Fibroblast of lung (primary cell): Measurements from ENCODE around the gene COL11A2. TPM values are rescaled to one million over a fixed set of nuclear protein-coding genes. Genes with fewer than 3 reads are reported as not detected.

Experiments
- DNase-seq, 2 donors: peaks; one replicate each; pipeline versions ENCODE4 v3.0.0 to v3.0.0-alpha.2; 2010; ENCODE audit warnings: low read depth in 2 of 2
- H2AFZ ChIP-seq: 2 replicates; pipeline ENCODE4 v1.5.1; 2012; ENCODE audit warnings: low read length, control low read depth, inconsistent platforms
- H3K27ac ChIP-seq: 2 replicates; pipeline ENCODE4 v1.5.1; 2011; ENCODE audit warnings: low read length, control low read depth; ENCODE audit not compliant: insufficient read depth
- H3K27me3 ChIP-seq: 2 replicates; pipeline ENCODE4 v1.5.1; 2011; ENCODE audit warnings: mild to moderate bottlenecking, low read length; ENCODE audit not compliant: control insufficient read depth, insufficient read depth
- H3K36me3 ChIP-seq: 2 replicates; pipeline ENCODE4 v1.5.1; 2011; ENCODE audit warnings: low read length; ENCODE audit not compliant: control insufficient read depth, insufficient read depth
- H3K4me1 ChIP-seq: 2 replicates; pipeline ENCODE4 v1.5.1; 2011; ENCODE audit warnings: low read length; ENCODE audit not compliant: control insufficient read depth, insufficient read depth; ENCODE audit errors: extremely low read depth
- H3K4me2 ChIP-seq: 2 replicates; pipeline ENCODE4 v1.5.1; 2011; ENCODE audit warnings: low read length, control low read depth; ENCODE audit not compliant: insufficient read depth; ENCODE audit errors: extremely low read depth
- H3K4me3 ChIP-seq, 4 experiments: fragments of 200-600 bp in 1 of 4; sonication (generic) in 1 of 4; replicated peaks in 1 of 4; 2 replicates each; pipeline ENCODE4 v1.5.1; 2011 to 2016; ENCODE audit warnings: low read length in 4 of 4, low read depth in 3 of 4, mild to moderate bottlenecking in 3 of 4, control low read depth in 2 of 4, inconsistent platforms in 1 of 4, mixed read lengths in 1 of 4; ENCODE audit not compliant: insufficient read depth in 1 of 4; ENCODE audit errors: control extremely low read depth in 1 of 4
- H3K79me2 ChIP-seq: 2 replicates; pipeline ENCODE4 v1.5.1; 2012; ENCODE audit warnings: mild to moderate bottlenecking, low read length, inconsistent platforms; ENCODE audit not compliant: control insufficient read depth, insufficient read depth
- H3K9ac ChIP-seq: 2 replicates; pipeline ENCODE4 v1.5.1; 2011; ENCODE audit warnings: mild to moderate bottlenecking, low read length, control low read depth; ENCODE audit not compliant: insufficient read depth
- H3K9me3 ChIP-seq: 2 replicates; pipeline ENCODE4 v1.5.1; 2012; ENCODE audit warnings: low read depth, low read length; ENCODE audit not compliant: control insufficient read depth, insufficient read depth
- H4K20me1 ChIP-seq: 2 replicates; pipeline ENCODE4 v1.5.1; 2011; ENCODE audit warnings: low read length; ENCODE audit not compliant: control insufficient read depth, insufficient read depth; ENCODE audit errors: extremely low read depth
- EZH2 ChIP-seq: IDR thresholded peaks from 2 replicates; pipeline ENCODE4 v1.5.1; 2012; ENCODE audit warnings: low read length, control low read depth, mild to moderate bottlenecking; ENCODE audit errors: missing control alignments
- polyA plus RNA-seq, 2 donors: library from polyadenylated mRNA; depleted of rRNA in 1 of 2; stranded (reverse) in 1 of 2; unstranded in 1 of 2; fragments of >200 nt; gene quantifications; 2 replicates each; pipeline ENCODE4 v1.2.1, GENCODE V29; 2011 to 2012; ENCODE audit warnings: missing spikeins in 1 of 2
- total RNA-seq: library from RNA; depleted of rRNA; stranded (reverse); fragments of >200 nt; gene quantifications from 2 replicates; pipeline ENCODE4 v1.2.1, GENCODE V29; 2014
- TF ChIP-seq, protein P1 (sequence below), 2 donors: IDR thresholded peaks in 1 of 2; conservative IDR thresholded peaks in 1 of 2; 1 replicate in 1 of 2; 2 replicates in 1 of 2; pipeline ENCODE4 v1.5.1; 2011 to 2012; ENCODE audit warnings: low read length in 2 of 2, control low read depth in 1 of 2, inconsistent platforms in 1 of 2, low read depth in 1 of 2, mild to moderate bottlenecking in 1 of 2

The COL11A2 gene
- total and polyA plus RNA-seq, 2 donors (not counting 1 experiment from before 2014, with no cell fraction given), result 0.17 TPM

DNA sequence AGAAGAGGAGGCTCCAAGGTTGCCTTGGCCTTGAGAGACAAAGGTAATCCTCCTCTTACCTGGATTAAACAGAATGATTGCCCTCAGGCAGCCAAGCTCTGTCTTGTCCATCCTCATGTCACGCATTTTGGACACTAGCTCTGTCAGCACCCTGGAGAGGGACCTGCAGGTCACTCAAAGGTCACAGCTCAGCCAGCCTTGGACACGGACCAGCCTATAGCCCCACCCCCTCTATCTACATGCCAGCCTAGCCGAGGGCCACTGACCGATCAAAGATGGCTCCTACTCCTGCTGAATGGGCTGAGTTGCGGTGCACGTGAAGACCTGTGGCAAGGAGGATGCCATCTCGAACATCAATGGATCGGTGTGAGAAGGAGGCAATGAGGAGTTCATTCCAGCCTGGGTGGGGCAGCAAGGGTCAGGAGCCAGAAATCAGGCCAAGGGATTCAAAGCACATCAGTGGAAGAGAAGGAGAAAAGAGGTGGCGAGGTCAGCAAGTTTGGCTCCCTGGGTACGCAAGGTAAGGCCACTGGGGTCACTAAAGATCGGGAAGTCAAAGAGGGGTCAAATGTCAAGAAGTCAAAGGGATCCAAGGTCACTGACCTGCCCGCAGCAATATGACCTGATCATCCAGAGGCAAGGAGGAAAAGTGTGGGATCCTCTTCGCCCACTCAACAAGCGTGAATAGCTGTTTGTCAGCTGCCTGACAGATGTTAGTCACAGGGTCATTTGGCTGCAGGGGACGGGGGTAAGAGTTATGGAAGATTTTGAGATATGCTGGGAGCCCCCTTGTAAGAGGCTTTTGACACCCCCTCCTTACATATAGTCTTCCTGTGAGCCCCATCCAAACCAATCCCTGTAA, 3.3 kb upstream of the COL11A2 start:
- H3K4me2 ChIP-seq, result no peak overlapping the region
- H3K9ac ChIP-seq, result no peak overlapping the region
- no peaks in the 10 kb centered on the region for H3K4me1 ChIP-seq
- DNase-seq, result no peak
- no peaks in the 10 kb centered on the region for H4K20me1 ChIP-seq
- TF ChIP-seq, protein P1, sequence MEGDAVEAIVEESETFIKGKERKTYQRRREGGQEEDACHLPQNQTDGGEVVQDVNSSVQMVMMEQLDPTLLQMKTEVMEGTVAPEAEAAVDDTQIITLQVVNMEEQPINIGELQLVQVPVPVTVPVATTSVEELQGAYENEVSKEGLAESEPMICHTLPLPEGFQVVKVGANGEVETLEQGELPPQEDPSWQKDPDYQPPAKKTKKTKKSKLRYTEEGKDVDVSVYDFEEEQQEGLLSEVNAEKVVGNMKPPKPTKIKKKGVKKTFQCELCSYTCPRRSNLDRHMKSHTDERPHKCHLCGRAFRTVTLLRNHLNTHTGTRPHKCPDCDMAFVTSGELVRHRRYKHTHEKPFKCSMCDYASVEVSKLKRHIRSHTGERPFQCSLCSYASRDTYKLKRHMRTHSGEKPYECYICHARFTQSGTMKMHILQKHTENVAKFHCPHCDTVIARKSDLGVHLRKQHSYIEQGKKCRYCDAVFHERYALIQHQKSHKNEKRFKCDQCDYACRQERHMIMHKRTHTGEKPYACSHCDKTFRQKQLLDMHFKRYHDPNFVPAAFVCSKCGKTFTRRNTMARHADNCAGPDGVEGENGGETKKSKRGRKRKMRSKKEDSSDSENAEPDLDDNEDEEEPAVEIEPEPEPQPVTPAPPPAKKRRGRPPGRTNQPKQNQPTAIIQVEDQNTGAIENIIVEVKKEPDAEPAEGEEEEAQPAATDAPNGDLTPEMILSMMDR (conservative IDR thresholded peaks at IDR 0.05 in 1 of 2, IDR thresholded peaks at IDR 0.05 in 1 of 2; ENCODE audit: low read depth in 1 of 2, low read length in 2 of 2), result no peak
- TF ChIP-seq EZH2, result no peak
- peaks cover 13% of the 10 kb centered on the region for H3K36me3 ChIP-seq
- H3K27ac ChIP-seq, result no peak overlapping the region
- no peak overlapping the region for H2AFZ ChIP-seq
- H3K9me3 ChIP-seq, result no peaks in the 10 kb centered on the region
- peaks cover 21% of the 10 kb centered on the region for H3K79me2 ChIP-seq
- H3K4me3 ChIP-seq, result no peak overlapping the region
- peaks cover 20% of the 10 kb centered on the region for H3K27me3 ChIP-seq

DNA sequence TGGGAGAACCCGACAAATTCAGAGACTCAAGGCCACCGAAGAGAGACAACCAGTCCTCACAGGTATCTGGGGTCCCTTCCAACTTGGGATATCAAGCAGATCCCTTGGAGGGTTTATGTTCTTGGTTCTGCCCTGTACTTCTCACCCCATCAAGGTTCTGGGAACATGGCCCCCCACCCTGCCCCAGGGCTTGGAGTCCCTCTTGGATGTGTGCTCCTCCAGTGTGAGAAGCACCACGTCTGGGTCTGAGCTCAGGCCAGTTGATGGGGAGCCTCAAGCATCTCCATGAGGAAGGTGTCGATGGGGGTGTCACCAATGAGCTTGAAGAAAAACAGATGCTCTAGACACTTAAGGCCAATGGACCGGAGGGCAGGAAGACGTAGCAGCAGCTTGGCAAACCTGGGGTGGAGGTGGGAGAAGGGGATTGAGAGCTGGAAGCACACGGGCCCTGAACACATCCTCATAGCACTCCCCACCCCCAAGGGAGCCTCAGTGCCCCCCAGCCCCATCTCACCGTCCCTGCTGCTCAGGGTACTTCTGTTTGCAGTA, 2.2 kb upstream of the COL11A2 start:
- no peak overlapping the region for H3K4me3 ChIP-seq
- H3K9me3 ChIP-seq, result no peaks in the 10 kb centered on the region
- peaks cover 13% of the 10 kb centered on the region for H3K36me3 ChIP-seq
- H4K20me1 ChIP-seq, result no peaks in the 10 kb centered on the region
- no peaks in the 10 kb centered on the region for H3K4me1 ChIP-seq
- no peak overlapping the region for H3K9ac ChIP-seq
- H2AFZ ChIP-seq, result no peak overlapping the region
- no peak for DNase-seq
- H3K27me3 ChIP-seq, result peaks cover 23% of the 10 kb centered on the region
- peaks cover 11% of the 10 kb centered on the region for H3K79me2 ChIP-seq
- TF ChIP-seq, protein P1 (conservative IDR thresholded peaks at IDR 0.05 in 1 of 2, IDR thresholded peaks at IDR 0.05 in 1 of 2; ENCODE audit: low read depth in 1 of 2, low read length in 2 of 2), result no peak
- no peak for TF ChIP-seq EZH2
- no peak overlapping the region for H3K27ac ChIP-seq
- no peak overlapping the region for H3K4me2 ChIP-seq

DNA sequence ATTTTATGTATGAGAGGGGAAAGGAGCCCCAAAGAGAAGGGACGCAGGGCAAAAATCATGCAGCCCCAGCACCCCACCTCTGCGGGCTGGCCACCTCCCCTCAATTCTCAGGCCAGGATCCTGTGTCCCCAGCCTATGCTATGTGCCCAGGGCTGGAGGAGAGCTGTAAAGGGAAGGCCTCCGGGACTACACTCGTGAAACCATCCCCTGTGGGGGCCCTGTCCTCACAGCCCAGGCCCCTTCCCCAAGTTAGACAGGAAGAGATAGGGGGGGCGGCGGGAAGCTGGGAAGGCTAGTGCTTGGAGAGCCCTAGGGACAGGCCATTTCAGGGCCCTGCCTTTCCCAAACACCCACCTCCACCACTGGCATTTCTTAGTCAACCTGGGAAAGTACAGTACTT, 1.4 kb upstream of the COL11A2 start:
- no peaks in the 10 kb centered on the region for H3K9me3 ChIP-seq
- H3K36me3 ChIP-seq, result peaks cover 13% of the 10 kb centered on the region
- no peak overlapping the region for H3K4me2 ChIP-seq
- no peak overlapping the region for H2AFZ ChIP-seq
- no peak overlapping the region for H3K9ac ChIP-seq
- no peaks in the 10 kb centered on the region for H4K20me1 ChIP-seq
- DNase-seq, result no peak
- no peak for TF ChIP-seq EZH2
- TF ChIP-seq, protein P1 (conservative IDR thresholded peaks at IDR 0.05 in 1 of 2, IDR thresholded peaks at IDR 0.05 in 1 of 2; ENCODE audit: low read depth in 1 of 2, low read length in 2 of 2), result no peak
- H3K4me3 ChIP-seq, result no peak overlapping the region
- H3K27me3 ChIP-seq, result peaks cover 23% of the 10 kb centered on the region
- H3K27ac ChIP-seq, result no peak overlapping the region
- peaks cover 5% of the 10 kb centered on the region for H3K79me2 ChIP-seq
- H3K4me1 ChIP-seq, result no peaks in the 10 kb centered on the region
